ENCODE measurements around the gene PRRC2B. TPM values are rescaled to one million over a fixed set of nuclear protein-coding genes. Genes with fewer than 3 reads are reported as not detected.

Gene PRRC2B
- total and polyA plus RNA-seq, 7 donors: 22.7 to 114 (median 63.6) TPM

- Histone ChIP-seq H3K9me3 (no peaks in the 10 kb centered on the region), H3K27me3 (ENCODE audit: insufficient read depth in 3 of 3, low read length in 2 of 3) (no peaks in the 10 kb centered on the region), H3K36me3 (ENCODE audit: insufficient read depth in 1 of 2, low read depth in 1 of 2) (peaks cover 23 to 96% of the 10 kb centered on the region in 2 donors), H3K4me1 (peaks cover 16% of the 10 kb centered on the region), H3K4me3 (no peak overlapping the region), H3K27ac (no peak overlapping the region)
- TF ChIP-seq CTCF (IDR thresholded peaks at IDR 0.05): no peak
- no peak for DNase-seq
- 77 to 85% (median 81%) methylated on average over 7 of the region's 7 CpGs for WGBS, 3 donors
- no peak for ATAC-seq
- intact Hi-C loops (cut with DNase I): loop anchor here in 1 of 2 donors (5.0 kb wide), 1 partner anchor 38 kb away; no protein-coding TSS in a partner anchor
These were observed 40.8 kb downstream of the PRRC2B start for GRCh38 chr9:131434673-131435072.

DNA sequence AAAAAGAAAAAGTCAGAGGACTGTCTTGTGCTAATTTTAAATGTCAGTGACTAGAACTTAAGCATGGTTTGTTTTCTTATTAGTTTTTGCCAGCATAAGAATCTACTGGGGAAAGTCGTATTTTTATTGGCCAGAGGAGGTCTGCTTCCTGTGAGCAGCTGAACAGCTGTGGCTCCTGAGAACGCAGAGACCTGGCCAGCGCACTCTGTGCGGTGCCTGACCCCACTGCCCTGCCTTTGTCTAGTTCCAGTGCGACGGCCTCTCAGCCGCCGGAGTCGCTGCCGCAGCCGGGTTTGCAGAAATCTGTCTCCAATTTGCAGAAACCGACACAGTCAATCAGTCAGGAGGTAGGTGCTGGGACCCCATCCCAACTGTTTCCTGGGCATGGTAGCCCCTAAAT is 42.5 kb downstream of the PRRC2B start:
- peaks cover 21 to 100% of the 10 kb centered on the region in 2 donors for H3K36me3 ChIP-seq (ENCODE audit: insufficient read depth in 1 of 2, low read depth in 1 of 2)
- no peak overlapping the region for H3K27ac ChIP-seq
- H3K4me1 ChIP-seq: peaks cover 13% of the 10 kb centered on the region
- 30 to 61% (median 44%) methylated on average over 12 of the region's 12 CpGs for WGBS, 3 donors
- H3K9me3 ChIP-seq: no peaks in the 10 kb centered on the region
- TF ChIP-seq CTCF (IDR thresholded peaks at IDR 0.05): no peak
- DNase-seq (peak in 1 of 2 donors; percentile 63), ATAC-seq (peak in 1 of 4 donors; percentile 53)
- H3K27me3 ChIP-seq (ENCODE audit: insufficient read depth in 3 of 3, low read length in 2 of 3): no peaks in the 10 kb centered on the region
- intact Hi-C loops (cut with DNase I): no loop called here
- no peak overlapping the region for H3K4me3 ChIP-seq

DNA sequence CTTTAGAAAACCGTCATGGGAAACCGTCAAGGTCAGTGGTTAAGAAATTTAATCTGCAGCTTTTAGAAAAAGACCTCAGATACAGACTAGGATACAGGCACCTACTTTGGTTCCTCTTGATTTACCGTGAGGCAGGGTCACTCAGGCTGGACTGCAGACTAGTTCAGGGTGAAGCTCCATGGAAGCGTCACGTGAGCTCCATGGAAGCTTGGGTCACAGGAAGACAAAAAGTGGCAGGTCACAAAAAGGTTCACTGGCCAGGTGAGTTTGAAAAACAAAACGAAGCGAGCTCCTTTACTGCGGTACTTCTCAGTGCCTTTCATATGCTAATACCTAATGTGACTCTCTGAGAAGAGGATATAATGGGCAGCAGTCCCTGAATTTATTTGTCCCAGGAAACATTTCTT is 43.0 kb downstream of the PRRC2B start:
- H3K9me3 ChIP-seq: no peaks in the 10 kb centered on the region
- ATAC-seq (no peak), DNase-seq (no peak)
- peak overlapping the region; percentile 6 for H3K27ac ChIP-seq
- 75 to 81% (median 79%) methylated on average over 8 of the region's 8 CpGs for WGBS, 3 donors
- TF ChIP-seq CTCF (IDR thresholded peaks at IDR 0.05): no peak
- intact Hi-C loops (cut with DNase I): no loop called here
- H3K27me3 ChIP-seq (ENCODE audit: insufficient read depth in 3 of 3, low read length in 2 of 3): no peaks in the 10 kb centered on the region
- H3K36me3 ChIP-seq (ENCODE audit: insufficient read depth in 1 of 2, low read depth in 1 of 2): peaks cover 21 to 100% of the 10 kb centered on the region in 2 donors
- no peak overlapping the region for H3K4me3 ChIP-seq
- H3K4me1 ChIP-seq: peaks cover 13% of the 10 kb centered on the region

- peaks cover 13% of the 10 kb centered on the region for H3K4me1 ChIP-seq
- WGBS, 3 donors: 91 to 96% (median 94%) methylated on average over 7 of the region's 7 CpGs
- intact Hi-C loops (cut with DNase I): no loop called here
These were observed 44.3 kb downstream of the PRRC2B start for GRCh38 chr9:131438190-131438589.

More at GRCh38 chr9:131438190-131438589, 44.3 kb downstream of the PRRC2B start:
- Histone ChIP-seq H3K27ac (no peak overlapping the region), H3K36me3 (ENCODE audit: insufficient read depth in 1 of 2, low read depth in 1 of 2) (peaks cover 17 to 100% of the 10 kb centered on the region in 2 donors), H3K4me3 (no peak overlapping the region), H3K9me3 (no peaks in the 10 kb centered on the region), H3K27me3 (ENCODE audit: insufficient read depth in 3 of 3, low read length in 2 of 3) (no peaks in the 10 kb centered on the region)
- TF ChIP-seq CTCF (IDR thresholded peaks at IDR 0.05): no peak
- DNase-seq (peak in 1 of 2 donors; percentile 21), ATAC-seq (no peak)
